ENCODE results near the gene CERKL.
A peak's percentile ranks its signal among the peaks of the same experiment; 100 is the strongest.
"Not testable (repeated sequence)": the region's sequence is repeated elsewhere in the genome, so short reads cannot be mapped to it uniquely, and the experiment has no call there.

Gene CERKL, protein sequence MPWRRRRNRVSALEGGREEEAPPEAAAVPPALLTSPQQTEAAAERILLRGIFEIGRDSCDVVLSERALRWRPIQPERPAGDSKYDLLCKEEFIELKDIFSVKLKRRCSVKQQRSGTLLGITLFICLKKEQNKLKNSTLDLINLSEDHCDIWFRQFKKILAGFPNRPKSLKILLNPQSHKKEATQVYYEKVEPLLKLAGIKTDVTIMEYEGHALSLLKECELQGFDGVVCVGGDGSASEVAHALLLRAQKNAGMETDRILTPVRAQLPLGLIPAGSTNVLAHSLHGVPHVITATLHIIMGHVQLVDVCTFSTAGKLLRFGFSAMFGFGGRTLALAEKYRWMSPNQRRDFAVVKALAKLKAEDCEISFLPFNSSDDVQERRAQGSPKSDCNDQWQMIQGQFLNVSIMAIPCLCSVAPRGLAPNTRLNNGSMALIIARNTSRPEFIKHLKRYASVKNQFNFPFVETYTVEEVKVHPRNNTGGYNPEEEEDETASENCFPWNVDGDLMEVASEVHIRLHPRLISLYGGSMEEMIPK

DNA sequence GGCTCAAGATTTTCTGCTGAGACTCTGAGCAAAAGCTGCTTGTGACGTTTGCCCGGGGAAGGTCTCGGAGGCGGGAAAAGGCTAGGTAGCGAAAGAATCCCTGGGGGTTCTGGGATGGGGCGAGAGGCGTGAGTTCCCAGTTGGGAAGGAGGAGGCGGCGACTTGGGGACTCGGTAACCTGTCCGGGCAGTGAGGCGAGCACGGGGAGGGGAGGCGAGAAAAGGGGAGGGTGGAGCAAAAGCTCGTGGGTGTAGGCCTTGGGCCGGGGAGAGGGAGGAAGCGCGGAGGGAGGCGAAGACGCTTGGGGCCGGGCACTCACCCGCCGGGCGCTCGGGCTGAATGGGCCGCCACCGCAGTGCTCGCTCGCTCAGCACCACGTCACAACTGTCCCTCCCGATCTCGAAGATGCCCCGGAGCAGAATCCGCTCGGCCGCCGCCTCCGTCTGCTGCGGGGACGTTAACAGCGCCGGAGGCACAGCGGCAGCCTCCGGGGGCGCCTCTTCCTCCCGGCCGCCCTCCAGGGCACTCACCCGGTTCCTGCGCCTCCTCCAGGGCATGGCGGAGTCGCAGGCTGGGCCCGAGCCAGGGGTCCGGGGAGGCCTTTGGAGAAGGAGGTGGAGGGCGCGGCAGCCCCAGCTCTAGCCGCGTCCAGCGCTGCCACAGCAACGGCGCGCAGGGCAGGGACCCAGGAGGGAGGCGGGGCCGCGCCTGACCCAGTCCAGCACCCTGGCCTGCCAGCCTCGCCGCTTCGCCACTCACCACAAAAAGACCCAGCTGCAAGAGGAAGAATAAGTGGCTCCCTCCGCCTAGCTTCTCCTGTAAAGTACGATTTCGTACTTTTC lies at the start of gene CERKL:
TSS of gene CERKL (minus strand) at position 656 of the 842 bp plus-strand sequence. CDS start at position 557, 99 bp downstream.
- TF ChIP-seq, protein P1, sequence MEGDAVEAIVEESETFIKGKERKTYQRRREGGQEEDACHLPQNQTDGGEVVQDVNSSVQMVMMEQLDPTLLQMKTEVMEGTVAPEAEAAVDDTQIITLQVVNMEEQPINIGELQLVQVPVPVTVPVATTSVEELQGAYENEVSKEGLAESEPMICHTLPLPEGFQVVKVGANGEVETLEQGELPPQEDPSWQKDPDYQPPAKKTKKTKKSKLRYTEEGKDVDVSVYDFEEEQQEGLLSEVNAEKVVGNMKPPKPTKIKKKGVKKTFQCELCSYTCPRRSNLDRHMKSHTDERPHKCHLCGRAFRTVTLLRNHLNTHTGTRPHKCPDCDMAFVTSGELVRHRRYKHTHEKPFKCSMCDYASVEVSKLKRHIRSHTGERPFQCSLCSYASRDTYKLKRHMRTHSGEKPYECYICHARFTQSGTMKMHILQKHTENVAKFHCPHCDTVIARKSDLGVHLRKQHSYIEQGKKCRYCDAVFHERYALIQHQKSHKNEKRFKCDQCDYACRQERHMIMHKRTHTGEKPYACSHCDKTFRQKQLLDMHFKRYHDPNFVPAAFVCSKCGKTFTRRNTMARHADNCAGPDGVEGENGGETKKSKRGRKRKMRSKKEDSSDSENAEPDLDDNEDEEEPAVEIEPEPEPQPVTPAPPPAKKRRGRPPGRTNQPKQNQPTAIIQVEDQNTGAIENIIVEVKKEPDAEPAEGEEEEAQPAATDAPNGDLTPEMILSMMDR (IDR thresholded peaks at IDR 0.05; ENCODE audit: control extremely low read depth, extremely low read depth, low read depth, missing control alignments), result no peak
- CTCF ChIA-PET, result interaction anchor here (0.8 to 1.5 kb wide), 4 partner anchors 13 to 574 kb away, joined by 3 to 5 read pairs (median 3); no protein-coding TSS in a partner anchor
- POLR2A ChIA-PET, result no interaction called here
- peak; percentile 79 for DNase-seq (ENCODE audit: extremely low spot score)

DNA sequence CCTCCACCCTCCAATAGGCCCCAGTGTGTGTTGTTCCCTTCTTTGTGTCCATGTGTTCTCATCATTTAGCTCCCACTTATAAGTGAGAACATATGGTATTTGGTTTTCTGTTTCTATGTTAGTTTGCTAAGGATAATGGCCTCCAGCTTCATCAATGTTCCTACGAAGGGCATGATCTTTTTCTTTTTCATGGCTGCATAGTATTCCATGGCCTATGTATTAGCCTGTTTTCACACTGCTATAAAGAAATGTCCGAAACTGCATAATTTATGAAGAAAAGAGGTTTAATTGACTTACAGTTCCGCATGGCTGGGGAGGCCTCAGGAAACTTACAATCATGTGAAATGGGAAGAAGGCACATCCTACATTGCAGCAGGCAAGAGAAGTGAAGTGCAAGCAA lies 45.6 kb upstream of the CERKL start:
- POLR2A ChIA-PET; DNase-seq (ENCODE audit: extremely low spot score): not testable (repeated sequence)
- CTCF ChIA-PET, result interaction anchor here (1.6 kb wide), 1 partner anchor 130 kb away, joined by 3 read pairs; no protein-coding TSS in a partner anchor

DNA sequence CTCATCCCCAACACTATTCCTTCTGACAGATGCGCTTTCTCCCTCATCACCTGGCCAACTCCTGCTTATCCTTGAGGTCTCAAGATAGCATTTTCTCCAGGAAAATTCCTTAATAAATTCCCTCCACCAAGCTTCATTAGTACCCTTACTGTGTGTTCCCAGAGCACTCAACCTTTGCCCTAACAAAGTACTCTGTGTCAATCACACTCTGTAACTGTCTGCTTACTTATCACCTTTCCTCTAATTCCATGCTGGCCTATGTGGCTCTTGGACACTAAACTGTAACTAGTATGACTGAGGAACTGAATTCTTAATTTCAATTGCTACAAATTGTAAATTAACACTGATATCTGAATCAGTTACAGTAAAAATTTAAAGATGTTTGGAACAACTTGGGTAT lies 41.3 kb upstream of the CERKL start:
- ChIA-PET CTCF (interaction anchor here (1.3 to 2.1 kb wide), 2 partner anchors 15 to 17 kb away, joined by 3 to 5 read pairs; no protein-coding TSS in a partner anchor), POLR2A (no interaction called here)
- TF ChIP-seq, protein P1 (IDR thresholded peaks at IDR 0.05; ENCODE audit: control extremely low read depth, extremely low read depth, low read depth, missing control alignments), result no peak
- no peak for DNase-seq (ENCODE audit: extremely low spot score)

DNA sequence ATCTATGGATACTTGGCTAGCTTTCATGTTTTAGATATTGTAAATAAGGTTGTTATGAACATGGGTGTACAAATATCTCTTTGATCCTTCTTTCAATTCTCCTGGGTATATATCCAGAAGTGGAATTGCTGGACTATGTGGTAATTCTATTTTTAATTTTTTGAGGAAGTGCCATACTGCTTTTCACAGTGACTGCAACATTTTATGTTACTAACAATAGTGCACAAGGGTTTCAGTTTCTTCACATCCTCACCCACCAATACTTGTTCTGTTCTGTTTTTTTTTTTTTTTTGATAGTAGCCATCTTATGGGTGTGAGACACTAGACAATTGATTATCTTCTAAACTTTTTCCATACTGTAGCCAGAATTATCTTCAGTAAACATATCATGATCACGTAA lies 40.7 kb upstream of the CERKL start:
- ChIA-PET POLR2A (no interaction called here), CTCF (interaction anchor here (0.8 to 2.1 kb wide), 4 partner anchors 16 to 593 kb away, joined by 3 to 5 read pairs (median 3); no protein-coding TSS in a partner anchor)
- TF ChIP-seq, protein P1 (IDR thresholded peaks at IDR 0.05; ENCODE audit: control extremely low read depth, extremely low read depth, low read depth, missing control alignments), result no peak
- DNase-seq (ENCODE audit: extremely low spot score), result no peak

DNA sequence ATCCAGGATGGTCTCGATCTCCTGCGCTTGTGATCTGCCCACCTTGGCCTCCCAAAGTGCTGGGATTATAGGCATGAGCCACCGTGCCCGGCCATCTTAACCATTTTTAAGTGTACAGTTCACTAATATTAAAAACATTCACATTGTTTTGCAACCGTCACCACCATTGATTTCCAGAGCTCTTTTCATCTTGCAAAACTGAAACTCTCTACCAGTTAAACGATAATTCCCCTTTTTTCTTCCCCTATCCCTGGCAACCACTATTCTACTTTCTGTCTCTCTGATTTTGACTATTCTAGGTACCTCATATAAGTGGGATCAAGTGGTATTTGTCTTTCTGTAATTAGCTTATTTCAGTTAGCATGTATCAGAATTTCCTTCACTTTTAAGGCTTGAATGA lies 40.2 kb upstream of the CERKL start:
- ChIA-PET POLR2A (no interaction called here), CTCF (interaction anchor here (0.8 to 2.1 kb wide), 4 partner anchors 16 to 592 kb away, joined by 3 to 5 read pairs (median 3); no protein-coding TSS in a partner anchor)
- DNase-seq (ENCODE audit: extremely low spot score), result no peak
- TF ChIP-seq, protein P1 (IDR thresholded peaks at IDR 0.05; ENCODE audit: control extremely low read depth, extremely low read depth, low read depth, missing control alignments), result no peak

DNA sequence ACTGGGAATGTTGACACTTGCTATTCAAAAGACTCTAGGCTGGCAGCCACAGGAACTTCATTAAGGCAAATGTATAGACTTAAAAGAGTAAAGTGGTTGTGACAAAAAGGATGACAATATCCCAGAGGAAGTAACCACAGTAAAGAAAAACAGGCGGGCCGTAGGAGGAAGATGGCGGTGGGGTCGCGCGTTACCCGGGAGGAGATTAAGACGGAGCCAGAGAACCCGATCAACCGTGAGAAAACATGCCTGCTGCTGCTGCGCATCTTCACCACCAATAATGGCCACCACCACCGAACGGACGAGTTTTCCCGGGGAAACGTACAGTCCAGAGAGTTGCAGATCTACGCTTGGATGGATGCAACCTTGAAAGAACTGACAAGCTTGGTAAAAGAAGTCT lies 37.4 kb upstream of the CERKL start:
- DNase-seq (ENCODE audit: extremely low spot score), result no peak
- TF ChIP-seq, protein P1 (IDR thresholded peaks at IDR 0.05; ENCODE audit: control extremely low read depth, extremely low read depth, low read depth, missing control alignments), result no peak
- POLR2A ChIA-PET, result no interaction called here
- CTCF ChIA-PET, result interaction anchor here (1.3 to 2.2 kb wide), 2 partner anchors 9 to 21 kb away, joined by 6 to 8 read pairs; no protein-coding TSS in a partner anchor

Measured in GM10248 (cell line).